Peyer's patch (tissue), 4 donors: ENCODE measurements around the gene TNNC1.

ENCODE experiments used
- POLR2A ChIP-seq, 2 donors: fragments of 450-650 bp; IDR thresholded peaks; one replicate each; pipeline ENCODE4 v1.5.1; 2017; ENCODE audit warnings: antibody characterized with exemption in 2 of 2, mild to moderate bottlenecking in 2 of 2, moderate library complexity in 2 of 2
- TF ChIP-seq, protein P1 (sequence below), 6 experiments: fragments of 450-650 bp in 4 of 6; fragments of 200-600 bp in 2 of 6; sonication (generic) in 1 of 6; IDR thresholded peaks; one replicate each; pipeline ENCODE4 v1.5.1; 2017 to 2019; ENCODE audit warnings: antibody characterized with exemption in 6 of 6, mild to moderate bottlenecking in 3 of 6, moderate library complexity in 1 of 6

DNA sequence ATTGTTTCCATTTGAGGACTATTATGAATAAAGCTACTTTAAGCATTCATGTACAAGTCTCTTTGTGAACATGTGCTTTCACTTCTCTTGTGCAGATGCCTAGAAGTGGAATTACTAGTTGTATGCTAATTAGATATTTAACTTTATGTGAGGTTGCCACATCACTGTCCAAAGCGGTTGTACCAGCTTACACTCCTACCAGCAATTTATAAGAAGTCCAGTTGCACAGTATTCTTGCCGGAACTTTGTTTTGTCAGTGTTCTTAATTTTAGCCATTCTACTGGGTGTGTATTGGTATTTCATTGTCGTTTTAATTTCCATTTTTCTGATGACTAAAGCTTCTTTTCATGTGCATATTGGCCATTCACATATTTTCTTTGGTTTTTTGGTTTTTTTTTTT lies 38.0 kb downstream of the TNNC1 start:
- TF ChIP-seq, protein P1, sequence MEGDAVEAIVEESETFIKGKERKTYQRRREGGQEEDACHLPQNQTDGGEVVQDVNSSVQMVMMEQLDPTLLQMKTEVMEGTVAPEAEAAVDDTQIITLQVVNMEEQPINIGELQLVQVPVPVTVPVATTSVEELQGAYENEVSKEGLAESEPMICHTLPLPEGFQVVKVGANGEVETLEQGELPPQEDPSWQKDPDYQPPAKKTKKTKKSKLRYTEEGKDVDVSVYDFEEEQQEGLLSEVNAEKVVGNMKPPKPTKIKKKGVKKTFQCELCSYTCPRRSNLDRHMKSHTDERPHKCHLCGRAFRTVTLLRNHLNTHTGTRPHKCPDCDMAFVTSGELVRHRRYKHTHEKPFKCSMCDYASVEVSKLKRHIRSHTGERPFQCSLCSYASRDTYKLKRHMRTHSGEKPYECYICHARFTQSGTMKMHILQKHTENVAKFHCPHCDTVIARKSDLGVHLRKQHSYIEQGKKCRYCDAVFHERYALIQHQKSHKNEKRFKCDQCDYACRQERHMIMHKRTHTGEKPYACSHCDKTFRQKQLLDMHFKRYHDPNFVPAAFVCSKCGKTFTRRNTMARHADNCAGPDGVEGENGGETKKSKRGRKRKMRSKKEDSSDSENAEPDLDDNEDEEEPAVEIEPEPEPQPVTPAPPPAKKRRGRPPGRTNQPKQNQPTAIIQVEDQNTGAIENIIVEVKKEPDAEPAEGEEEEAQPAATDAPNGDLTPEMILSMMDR (IDR thresholded peaks at IDR 0.05), result no peak
- TF ChIP-seq POLR2A (IDR thresholded peaks at IDR 0.05), result no peak
